GM21381 (cell line): ENCODE measurements around the gene P2RX6.
"Not testable (repeated sequence)": the region's sequence is repeated elsewhere in the genome, so short reads cannot be mapped to it uniquely, and the experiment has no call there.

Experiments used
- ATAC-seq: cut with Tn5 transposase; IDR thresholded peaks from one replicate; pipeline ENCODE4 v1.9.1; 2021; ENCODE audit warnings: mild to moderate bottlenecking, moderate library complexity; ENCODE audit not compliant: unreplicated experiment

Gene P2RX6

DNA sequence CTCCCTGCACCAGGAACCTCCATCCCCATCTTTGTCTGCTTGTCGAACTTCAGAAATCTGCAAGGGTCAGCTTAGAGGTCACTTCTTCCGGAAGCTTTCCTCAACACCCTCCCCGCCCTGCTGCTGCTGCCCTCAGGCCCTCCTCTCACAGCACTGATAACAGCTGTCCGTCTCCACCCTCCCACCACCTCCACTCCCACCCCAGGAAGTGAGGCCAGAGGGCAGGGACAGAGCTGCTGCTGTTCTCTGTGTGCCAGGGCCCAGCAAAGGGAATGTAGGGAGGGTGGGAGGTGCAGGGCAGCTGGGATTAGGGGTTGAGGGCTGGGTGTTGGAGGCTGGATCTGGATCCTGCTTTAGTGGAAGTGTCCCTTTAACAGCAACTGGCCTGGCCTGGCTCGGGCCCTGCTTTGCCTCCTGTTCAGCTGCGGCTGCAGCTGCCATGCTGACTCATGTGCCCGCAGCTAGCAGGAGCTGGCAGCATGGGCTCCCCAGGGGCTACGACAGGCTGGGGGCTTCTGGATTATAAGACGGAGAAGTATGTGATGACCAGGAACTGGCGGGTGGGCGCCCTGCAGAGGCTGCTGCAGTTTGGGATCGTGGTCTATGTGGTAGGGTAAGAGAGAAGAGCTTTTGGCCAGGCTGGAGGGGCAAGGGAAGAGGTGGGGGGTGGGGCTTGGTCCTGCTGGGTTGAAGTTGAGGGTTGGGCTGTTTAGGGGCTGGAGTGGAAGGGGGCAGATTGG is at the start of gene P2RX6:
Gene P2RX6 (plus strand): TSS at position 440 of the 740 bp plus-strand sequence. CDS start 10 bp downstream, at position 450.
- ATAC-seq, result no peak

DNA sequence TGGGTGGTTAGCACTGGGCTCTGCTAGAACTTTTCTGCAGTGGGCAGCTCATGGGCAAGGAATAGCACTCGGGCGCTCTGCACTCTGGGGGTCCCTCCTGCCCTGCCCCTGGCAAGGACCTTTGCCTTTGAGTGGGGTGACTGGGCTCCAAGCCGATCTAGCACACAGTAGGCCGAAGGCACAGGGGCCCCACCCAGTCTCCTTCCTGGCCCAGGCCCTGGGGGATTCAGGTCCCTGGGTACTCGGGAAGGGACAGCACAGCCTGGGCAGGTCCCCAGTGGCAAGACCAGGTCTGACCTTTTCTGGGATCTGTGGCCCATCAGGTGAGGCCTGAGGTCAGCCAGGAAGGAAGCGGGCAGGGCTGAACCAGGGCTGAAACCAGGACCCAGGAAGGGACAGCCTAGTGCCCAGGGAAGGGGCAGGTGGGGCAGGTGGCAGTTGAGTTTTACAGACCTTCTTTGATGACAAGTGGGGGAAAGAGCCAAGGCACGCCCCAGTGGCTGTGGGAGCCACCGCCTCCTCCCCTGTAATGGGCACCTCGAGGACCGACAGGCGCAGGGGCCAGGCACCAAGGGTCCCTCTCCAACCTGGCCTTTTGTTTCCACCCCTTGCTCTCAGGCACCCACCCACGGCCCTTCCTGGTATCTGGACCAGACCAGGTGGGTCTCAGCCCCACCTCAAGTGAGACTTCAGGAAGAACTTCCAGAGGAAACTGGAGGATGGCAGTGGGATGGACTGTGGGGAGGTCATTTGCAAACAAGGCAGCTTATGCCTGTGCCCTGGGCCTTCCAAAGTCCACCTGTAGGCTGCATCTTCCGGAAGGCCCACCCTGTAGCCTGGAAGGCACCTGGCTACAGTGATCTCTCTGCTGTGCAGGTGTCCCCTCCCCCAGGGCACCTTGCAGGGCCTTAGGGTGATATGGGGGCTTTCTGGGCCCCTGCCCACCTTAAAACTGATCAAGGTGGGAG is 48.8 kb upstream of the P2RX6 start:
- ATAC-seq, result no peak

GRCh38 chr22:20966883-20967696 is 47.9 kb upstream of the P2RX6 start, which contains the start of gene AIFM3:
Gene AIFM3, plus strand, starts transcription at chr22:20967255. Its CDS starts 690 bp downstream, at chr22:20967945.
- no peak for ATAC-seq

- ATAC-seq, result no peak
Observed at GRCh38 chr22:20967697-20968211, 47.2 kb upstream of the P2RX6 start.

- no peak for ATAC-seq
Observed at GRCh38 chr22:20968281-20968977, 46.5 kb upstream of the P2RX6 start.

DNA sequence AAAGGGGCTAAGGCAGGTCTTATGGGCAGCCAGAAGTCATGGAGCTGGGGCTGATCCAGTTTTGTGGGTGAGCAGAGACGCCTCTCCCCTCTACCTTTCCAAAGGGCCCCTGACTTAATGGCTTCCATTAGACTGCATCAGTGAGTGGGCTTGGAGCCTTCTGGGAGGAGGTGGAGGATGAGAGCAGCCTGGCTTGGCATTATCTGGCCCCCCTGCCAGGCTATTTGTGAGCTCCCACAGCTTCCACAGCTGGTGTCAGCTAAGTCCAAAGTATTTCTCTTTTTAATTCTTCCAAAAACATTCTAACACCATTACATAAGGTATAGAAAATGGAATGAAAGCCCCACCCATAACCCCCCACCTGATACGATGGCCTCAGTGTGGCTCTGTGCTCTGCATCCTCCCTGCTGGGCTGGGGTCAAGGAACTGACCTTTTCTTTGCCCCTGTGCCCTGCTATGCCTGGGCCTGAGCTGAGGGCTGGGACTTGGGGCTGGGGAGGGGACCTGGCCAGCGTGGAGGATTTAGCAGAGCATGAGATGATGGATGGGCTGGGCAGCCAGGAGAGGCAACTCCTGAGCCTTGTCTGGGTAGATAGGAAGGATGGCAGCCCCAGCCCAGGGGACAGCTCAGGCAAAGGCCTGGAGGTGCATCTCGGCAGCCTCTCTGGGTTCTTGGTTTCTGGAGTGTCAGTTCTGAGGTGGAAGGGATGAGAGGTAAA is 43.9 kb upstream of the P2RX6 start:
- no peak for ATAC-seq

DNA sequence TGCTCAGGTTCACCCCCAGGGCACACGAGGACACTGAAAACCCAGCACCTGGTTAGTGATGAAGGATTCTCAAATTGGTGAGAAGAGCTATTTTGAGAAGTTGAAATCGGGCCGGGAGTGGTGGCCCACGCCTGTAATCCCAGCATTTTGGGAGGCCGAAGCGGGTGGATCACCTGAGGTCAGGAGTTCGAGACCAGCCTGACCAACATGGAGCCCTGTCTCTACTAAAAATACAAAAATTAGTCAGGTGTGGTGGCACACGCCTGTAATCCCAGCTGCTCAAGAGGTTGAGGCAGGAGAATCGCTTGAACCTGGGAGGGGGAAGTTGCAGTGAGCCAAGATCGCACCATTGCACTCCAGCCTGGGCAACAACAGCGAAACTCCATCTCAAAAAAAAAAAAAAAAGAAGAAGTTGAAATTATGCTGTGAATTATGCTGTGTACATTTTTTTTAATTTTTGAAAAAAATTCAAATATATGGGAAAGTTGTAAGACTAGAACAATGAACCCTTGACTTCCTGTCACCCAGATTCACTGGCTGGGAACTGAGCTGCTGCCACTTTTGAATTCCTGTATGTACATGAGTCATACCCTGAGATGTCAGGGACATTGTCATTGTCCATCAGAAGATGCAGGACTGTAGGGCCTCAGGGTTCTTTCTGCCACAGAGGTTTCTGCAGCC is 42.8 kb upstream of the P2RX6 start:
- ATAC-seq, result not testable (repeated sequence)

DNA sequence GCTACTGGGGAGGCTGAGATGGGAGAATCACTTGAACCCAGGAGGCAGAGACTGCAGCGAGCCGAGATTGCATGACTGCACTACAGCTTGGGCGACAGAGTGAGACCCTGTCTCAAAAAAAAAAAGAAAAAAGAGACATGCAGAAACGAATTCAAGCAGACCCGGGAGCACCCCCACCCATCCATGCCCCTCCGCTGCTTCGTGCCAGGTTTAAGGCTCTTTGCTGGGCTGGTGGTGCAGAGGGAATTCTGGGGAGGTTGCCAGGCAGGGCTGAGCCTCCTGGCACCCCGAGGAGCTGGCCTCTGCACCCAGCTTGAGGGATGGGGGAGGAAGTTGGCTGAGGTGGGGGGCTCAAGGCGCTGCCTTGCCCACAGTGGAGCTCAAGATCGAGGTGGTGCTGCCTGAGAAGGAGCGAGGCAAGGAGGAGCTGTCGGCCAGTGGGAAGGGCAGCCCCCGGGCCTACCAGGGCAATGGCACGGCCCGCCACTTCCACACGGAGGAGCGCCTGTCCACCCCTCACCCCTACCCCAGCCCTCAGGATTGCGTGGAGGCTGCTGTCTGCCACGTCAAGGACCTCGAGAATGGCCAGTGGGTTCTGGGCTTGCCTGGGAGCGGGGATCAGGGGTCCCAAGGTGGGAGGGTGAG is 41.9 kb upstream of the P2RX6 start:
- ATAC-seq, result no peak

- ATAC-seq, result no peak
Observed at GRCh38 chr22:20973634-20974286, 41.2 kb upstream of the P2RX6 start.

DNA sequence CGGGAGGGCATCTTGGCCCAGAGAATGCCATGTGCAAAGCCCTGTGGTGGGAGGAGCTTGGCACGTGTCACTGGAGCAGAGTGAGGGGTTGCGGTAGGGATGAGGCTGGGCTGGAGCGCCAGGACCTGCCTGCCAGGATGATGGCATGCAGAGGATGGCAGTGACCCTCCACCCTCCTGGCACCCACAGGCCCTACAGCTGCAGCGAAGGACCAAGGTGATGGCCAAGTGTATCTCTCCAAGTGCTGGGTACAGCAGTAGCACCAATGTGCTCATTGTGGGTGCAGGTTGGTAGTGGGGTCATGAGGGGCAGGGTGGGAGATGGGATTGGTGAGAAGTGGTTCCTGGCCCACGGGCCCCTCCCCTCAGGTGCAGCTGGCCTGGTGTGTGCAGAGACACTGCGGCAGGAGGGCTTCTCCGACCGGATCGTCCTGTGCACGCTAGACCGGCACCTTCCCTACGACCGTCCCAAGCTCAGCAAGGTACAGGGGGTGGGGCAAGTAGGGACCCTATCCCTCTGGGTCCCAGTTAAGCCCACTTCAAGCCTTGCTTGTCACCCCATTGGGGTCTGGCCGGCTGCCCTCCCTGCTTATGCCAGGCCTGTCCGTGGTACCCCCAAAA is 40.5 kb upstream of the P2RX6 start:
- ATAC-seq, result no peak

- ATAC-seq, result no peak
Observed at GRCh38 chr22:20975541-20976290, 39.2 kb upstream of the P2RX6 start.

- no peak for ATAC-seq
Observed at GRCh38 chr22:20976291-20976877, 38.6 kb upstream of the P2RX6 start.

DNA sequence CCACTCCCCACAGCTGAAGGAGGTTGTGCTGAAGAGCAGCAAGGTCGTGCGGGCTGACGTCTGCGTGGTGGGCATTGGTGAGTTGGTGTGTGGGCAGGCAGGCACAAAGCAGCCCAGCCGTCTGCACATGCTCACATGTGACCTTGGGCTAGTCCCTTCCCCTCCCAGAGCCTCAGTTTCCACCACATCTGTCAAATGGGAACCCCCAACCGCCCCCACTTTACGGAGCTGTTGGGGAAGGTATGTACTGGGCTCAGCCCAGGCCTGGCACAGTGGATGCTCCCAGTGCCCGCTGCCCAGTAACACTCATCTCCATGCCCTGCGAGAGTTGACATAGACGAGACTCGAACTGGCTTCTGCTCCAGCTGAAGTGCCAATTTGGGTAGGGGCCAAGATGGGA is 37.9 kb upstream of the P2RX6 start:
- ATAC-seq, result no peak

GRCh38 chr22:20977516-20978170 is 37.3 kb upstream of the P2RX6 start:
- ATAC-seq, result no peak

GRCh38 chr22:20978419-20978818 is 36.5 kb upstream of the P2RX6 start:
- ATAC-seq, result no peak
